Astrocyte (in vitro differentiated cells and primary cell): ENCODE results near the gene CIT. TPM values are rescaled to one million over a fixed set of nuclear protein-coding genes. Genes with fewer than 3 reads are reported as not detected.
"Not testable (repeated sequence)": the region's sequence is repeated elsewhere in the genome, so short reads cannot be mapped to it uniquely, and the experiment has no call there.

Experiments
- DNase-seq: peaks from one replicate; pipeline ENCODE4 v3.0.0-alpha.2; 2010; ENCODE audit warnings: low read depth
- FAIRE-seq: peaks from 2 replicates; lab custom pipeline; 2011; peaks lifted over from hg19 to GRCh38; lab: Jason Lieb, UNC
- H2AFZ ChIP-seq: 2 replicates; pipeline ENCODE4 v1.6.0; 2012; ENCODE audit warnings: low read depth, low read length, inconsistent platforms
- H3K27ac ChIP-seq: 2 replicates; pipeline ENCODE4 v1.5.1; 2011; ENCODE audit warnings: low read depth, low read length, inconsistent platforms
- H3K27me3 ChIP-seq: 2 replicates; pipeline ENCODE4 v1.6.0; 2011; ENCODE audit warnings: low read length, inconsistent platforms; ENCODE audit not compliant: insufficient read depth
- H3K36me3 ChIP-seq: 2 replicates; pipeline ENCODE4 v1.5.1; 2011; ENCODE audit warnings: low read length, inconsistent platforms; ENCODE audit not compliant: insufficient read depth
- H3K4me1 ChIP-seq: 2 replicates; pipeline ENCODE4 v1.5.1; 2011; ENCODE audit warnings: low read length, inconsistent platforms; ENCODE audit not compliant: insufficient read depth
- H3K4me2 ChIP-seq: 2 replicates; pipeline ENCODE4 v1.6.0; 2012; ENCODE audit warnings: low read length, inconsistent platforms
- H3K4me3 ChIP-seq: 2 replicates; pipeline ENCODE4 v1.5.1; 2011; ENCODE audit warnings: low read depth, mild to moderate bottlenecking, low read length, inconsistent platforms; ENCODE audit not compliant: insufficient read depth
- H3K79me2 ChIP-seq: 2 replicates; pipeline ENCODE4 v1.6.0; 2012; ENCODE audit warnings: mild to moderate bottlenecking, low read length, inconsistent platforms; ENCODE audit not compliant: insufficient read depth
- H3K9ac ChIP-seq: 2 replicates; pipeline ENCODE4 v1.6.0; 2012; ENCODE audit warnings: mild to moderate bottlenecking, low read length, inconsistent platforms
- H3K9me3 ChIP-seq: 2 replicates; pipeline ENCODE4 v1.5.1; 2012; ENCODE audit warnings: low read depth, mild to moderate bottlenecking, low read length, inconsistent platforms; ENCODE audit not compliant: insufficient read depth
- H4K20me1 ChIP-seq: 2 replicates; pipeline ENCODE4 v1.6.0; 2012; ENCODE audit warnings: low read length, inconsistent platforms; ENCODE audit not compliant: insufficient read depth
- H3K27ac Mint-ChIP-seq: one replicate; pipeline ENCODE4 v1.8.0; 2021; ENCODE audit warnings: mild to moderate bottlenecking, mixed read lengths; ENCODE audit not compliant: unreplicated experiment
- H3K27me3 Mint-ChIP-seq: one replicate; pipeline ENCODE4 v1.8.0; 2021; ENCODE audit warnings: low read depth, mixed read lengths; ENCODE audit not compliant: unreplicated experiment
- H3K36me3 Mint-ChIP-seq: one replicate; pipeline ENCODE4 v1.8.0; 2021; ENCODE audit warnings: low read depth, mixed read lengths; ENCODE audit not compliant: unreplicated experiment
- H3K4me1 Mint-ChIP-seq: one replicate; pipeline ENCODE4 v1.8.0; 2021; ENCODE audit warnings: low read depth, mixed read lengths; ENCODE audit not compliant: unreplicated experiment
- H3K4me3 Mint-ChIP-seq: one replicate; pipeline ENCODE4 v1.8.0; 2021; ENCODE audit warnings: mild to moderate bottlenecking, moderate library complexity, mixed read lengths; ENCODE audit not compliant: unreplicated experiment
- H3K9me3 Mint-ChIP-seq: one replicate; pipeline ENCODE4 v1.8.0; 2021; ENCODE audit warnings: mild to moderate bottlenecking, mixed read lengths; ENCODE audit not compliant: unreplicated experiment
- CTCF ChIP-seq: IDR thresholded peaks from 2 replicates; pipeline ENCODE4 v1.5.1; 2011; ENCODE audit warnings: low read depth, mild to moderate bottlenecking, inconsistent platforms, low read length, moderate library complexity; ENCODE audit not compliant: insufficient read depth
- EZH2 ChIP-seq: IDR thresholded peaks from 2 replicates; pipeline ENCODE4 v1.6.1; 2012; ENCODE audit warnings: mild to moderate bottlenecking, low read length, inconsistent platforms; ENCODE audit not compliant: insufficient read depth
- total RNA-seq: library from RNA; stranded (reverse); gene quantifications from 2 replicates; pipeline ENCODE4 v1.2.1, GENCODE V29; 2021

Gene CIT
- total RNA-seq, 1 donor from 2014 or later = 4.5 TPM

GRCh38 chr12:119885549-119885948 lies 8.4 kb upstream of the CIT start:
- Mint-ChIP-seq H3K4me1 (no peaks in the 10 kb centered on the region), H3K27ac (no peak overlapping the region), H3K27me3 (peaks cover 6% of the 10 kb centered on the region), H3K36me3 (no peaks in the 10 kb centered on the region), H3K9me3 (peaks cover 4% of the 10 kb centered on the region), H3K4me3 (no peak overlapping the region)
- no peak overlapping the region for H3K4me3 ChIP-seq
- FAIRE-seq (no peak), DNase-seq (no peak)
- H2AFZ ChIP-seq = no peak overlapping the region
- H3K27me3 ChIP-seq = no peaks in the 10 kb centered on the region
- TF ChIP-seq EZH2 (no peak), CTCF (no peak)
- H3K4me1 ChIP-seq = no peaks in the 10 kb centered on the region
- H3K4me2 ChIP-seq = no peak overlapping the region
- no peak overlapping the region for H3K27ac ChIP-seq
- H3K9ac ChIP-seq = no peak overlapping the region
- no peaks in the 10 kb centered on the region for H4K20me1 ChIP-seq
- H3K79me2 ChIP-seq = no peaks in the 10 kb centered on the region
- H3K9me3 ChIP-seq = no peaks in the 10 kb centered on the region
- no peaks in the 10 kb centered on the region for H3K36me3 ChIP-seq

GRCh38 chr12:119883791-119884190 lies 6.7 kb upstream of the CIT start:
- H3K4me1 ChIP-seq, H3K9ac ChIP-seq, H3K4me1 Mint-ChIP-seq, H3K79me2 ChIP-seq, H3K27ac ChIP-seq, H3K4me3 Mint-ChIP-seq, H3K4me2 ChIP-seq, H3K9me3 Mint-ChIP-seq, H3K36me3 Mint-ChIP-seq, H4K20me1 ChIP-seq, H3K9me3 ChIP-seq, H3K4me3 ChIP-seq, DNase-seq, FAIRE-seq, H3K27me3 Mint-ChIP-seq, H3K36me3 ChIP-seq, H3K27me3 ChIP-seq, H2AFZ ChIP-seq, H3K27ac Mint-ChIP-seq: not testable (repeated sequence)

GRCh38 chr12:119883237-119883636 lies 6.1 kb upstream of the CIT start:
- no peak for FAIRE-seq
- H3K9me3 ChIP-seq = no peaks in the 10 kb centered on the region
- no peak overlapping the region for H3K27ac ChIP-seq
- no peaks in the 10 kb centered on the region for H4K20me1 ChIP-seq
- H3K9ac ChIP-seq = no peak overlapping the region
- Mint-ChIP-seq H3K4me1 (no peaks in the 10 kb centered on the region), H3K27me3 (peaks cover 6% of the 10 kb centered on the region), H3K9me3 (peaks cover 4% of the 10 kb centered on the region), H3K4me3 (no peak overlapping the region), H3K27ac (no peak overlapping the region), H3K36me3 (no peaks in the 10 kb centered on the region)
- no peak overlapping the region for H3K4me2 ChIP-seq
- no peaks in the 10 kb centered on the region for H3K36me3 ChIP-seq
- H3K27me3 ChIP-seq = no peaks in the 10 kb centered on the region
- no peak overlapping the region for H2AFZ ChIP-seq
- no peaks in the 10 kb centered on the region for H3K4me1 ChIP-seq
- no peak for DNase-seq
- H3K79me2 ChIP-seq = no peaks in the 10 kb centered on the region
- H3K4me3 ChIP-seq = no peak overlapping the region
- no peak for TF ChIP-seq EZH2
- no peak for TF ChIP-seq CTCF
